ENCODE measurements around the gene CMTM5.
"Not testable (repeated sequence)": the region's sequence is repeated elsewhere in the genome, so short reads cannot be mapped to it uniquely, and the experiment has no call there.

Gene CMTM5

GRCh38 chr14:23400496-23401149 is 23.8 kb downstream of the CMTM5 start:
- not testable (repeated sequence) for DNase-seq

GRCh38 chr14:23401291-23401690 is 24.4 kb downstream of the CMTM5 start:
- no peak for DNase-seq

GRCh38 chr14:23402296-23403138 is 25.7 kb downstream of the CMTM5 start:
- DNase-seq = no peak

- no peak for DNase-seq
These were observed 26.2 kb downstream of the CMTM5 start for GRCh38 chr14:23403139-23403438.

GRCh38 chr14:23403908-23404307 is 27.1 kb downstream of the CMTM5 start:
- DNase-seq = no peak

- no peak for DNase-seq
These were observed 27.6 kb downstream of the CMTM5 start for GRCh38 chr14:23404331-23404900.

GRCh38 chr14:23405096-23405495 is 28.2 kb downstream of the CMTM5 start:
- DNase-seq = no peak

- no peak for DNase-seq
These were observed 28.7 kb downstream of the CMTM5 start for GRCh38 chr14:23405516-23406025.

GRCh38 chr14:23406244-23406643 is 29.4 kb downstream of the CMTM5 start:
- DNase-seq = no peak

GRCh38 chr14:23406725-23407355 is 30.0 kb downstream of the CMTM5 start:
- no peak for DNase-seq

- DNase-seq = no peak
These were observed 30.9 kb downstream of the CMTM5 start, which contains the start of gene MYH6 for GRCh38 chr14:23407516-23408306. Gene MYH6, minus strand, starts transcription at chr14:23408273. Its CDS starts 1,050 bp downstream, at chr14:23407223.

- no peak for DNase-seq
These were observed 31.4 kb downstream of the CMTM5 start for GRCh38 chr14:23408307-23408630.

GRCh38 chr14:23409475-23409874 is 32.6 kb downstream of the CMTM5 start:
- no peak for DNase-seq

GRCh38 chr14:23409966-23410635 is 33.3 kb downstream of the CMTM5 start:
- no peak for DNase-seq

GRCh38 chr14:23411563-23412525 is 35.0 kb downstream of the CMTM5 start:
- no peak for DNase-seq

GRCh38 chr14:23413681-23414080 is 36.8 kb downstream of the CMTM5 start:
- DNase-seq = no peak

GRCh38 chr14:23414254-23414653 is 37.4 kb downstream of the CMTM5 start:
- no peak for DNase-seq

- DNase-seq = no peak
These were observed 38.3 kb downstream of the CMTM5 start for GRCh38 chr14:23414906-23415820.

Measured in hematopoietic multipotent progenitor cell treated with erythropoietin and hydrocortisone succinate and interleukin-3 and kit ligand, for 6 days (in vitro differentiated cells).